Middle frontal gyrus (tissue), 1 donor: Measurements from ENCODE around the gene MTARC2.
"Not testable (repeated sequence)": the region's sequence is repeated elsewhere in the genome, so short reads cannot be mapped to it uniquely, and the experiment has no call there.

Experiments
- DNase-seq: peaks from one replicate; pipeline ENCODE4 v3.0.0-alpha.2; 2015; ENCODE audit warnings: low spot score; ENCODE audit errors: extremely low spot score

MTARC2 gene

GRCh38 chr1:220748089-220748934 lies at the start of gene MTARC2:
Gene MTARC2 (plus strand): TSS chr1:220748322. CDS start chr1:220748532, 210 bp downstream.
- DNase-seq: peak; percentile 34

GRCh38 chr1:220698607-220699016 lies 49.5 kb upstream of the MTARC2 start:
- no peak for DNase-seq

- DNase-seq: no peak
These were observed 49.1 kb upstream of the MTARC2 start for GRCh38 chr1:220699044-220699443.

- DNase-seq: no peak
These were observed 47.5 kb upstream of the MTARC2 start for GRCh38 chr1:220700556-220701179.

- DNase-seq: no peak
These were observed 46.1 kb upstream of the MTARC2 start for GRCh38 chr1:220701974-220702373.

- no peak for DNase-seq
These were observed 45.3 kb upstream of the MTARC2 start for GRCh38 chr1:220702733-220703270.

GRCh38 chr1:220703305-220703704 lies 44.8 kb upstream of the MTARC2 start:
- DNase-seq: no peak

- no peak for DNase-seq
These were observed 42.3 kb upstream of the MTARC2 start for GRCh38 chr1:220705782-220706181.

GRCh38 chr1:220706480-220706879 lies 41.6 kb upstream of the MTARC2 start:
- no peak for DNase-seq

GRCh38 chr1:220707160-220707559 lies 41.0 kb upstream of the MTARC2 start:
- DNase-seq: no peak

- no peak for DNase-seq
These were observed 39.9 kb upstream of the MTARC2 start for GRCh38 chr1:220708244-220708643.

GRCh38 chr1:220708936-220709801 lies 39.0 kb upstream of the MTARC2 start:
- no peak for DNase-seq

GRCh38 chr1:220710333-220710732 lies 37.8 kb upstream of the MTARC2 start:
- DNase-seq: no peak

GRCh38 chr1:220711056-220711809 lies 36.9 kb upstream of the MTARC2 start:
- no peak for DNase-seq

- not testable (repeated sequence) for DNase-seq
These were observed 32.1 kb upstream of the MTARC2 start for GRCh38 chr1:220715986-220716385.

- no peak for DNase-seq
These were observed 30.1 kb upstream of the MTARC2 start for GRCh38 chr1:220717800-220718640.

- DNase-seq: not testable (repeated sequence)
These were observed 26.9 kb upstream of the MTARC2 start for GRCh38 chr1:220721266-220721665.

GRCh38 chr1:220726634-220727033 lies 21.5 kb upstream of the MTARC2 start:
- DNase-seq: no peak

GRCh38 chr1:220727519-220727918 lies 20.6 kb upstream of the MTARC2 start:
- no peak for DNase-seq

GRCh38 chr1:220730486-220730885 lies 17.6 kb upstream of the MTARC2 start:
- no peak for DNase-seq
